Measurements from ENCODE around the gene BMAL1. TPM values are rescaled to one million over a fixed set of nuclear protein-coding genes. Genes with fewer than 3 reads are reported as not detected.

The BMAL1 gene
- total RNA-seq, 1 donor, result 89.9 TPM

GRCh38 chr11:13348305-13348704, 70.7 kb downstream of the BMAL1 start:
- Histone ChIP-seq H3K4me3 (ENCODE audit: low read length) (no peak overlapping the region), H3K27me3 (ENCODE audit: insufficient read depth, low read length) (no peaks in the 10 kb centered on the region), H3K9me3 (ENCODE audit: low read depth, low read length) (no peaks in the 10 kb centered on the region), H3K4me1 (ENCODE audit: insufficient read depth, low read length) (peaks cover 18% of the 10 kb centered on the region)

DNA sequence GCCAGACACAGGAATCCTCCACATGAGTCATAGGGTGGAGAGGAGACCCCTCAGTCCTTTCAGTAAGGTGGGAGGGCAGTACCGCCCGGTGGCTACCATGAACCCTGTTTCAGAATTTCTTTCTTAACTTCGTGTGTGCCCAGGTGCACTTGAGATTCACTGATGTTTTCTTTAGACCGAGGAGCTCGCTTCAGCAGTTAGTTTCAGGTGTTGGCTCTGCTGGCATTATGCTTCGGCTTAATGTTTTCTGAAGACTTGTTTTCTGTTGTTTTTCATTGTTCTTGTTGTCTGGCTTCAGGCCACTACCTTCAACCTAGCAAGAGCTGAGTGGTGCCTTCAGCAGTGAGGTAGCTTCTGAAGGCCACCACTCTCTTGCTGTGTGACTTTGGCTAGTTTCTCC, 71.5 kb downstream of the BMAL1 start:
- no peaks in the 10 kb centered on the region for H3K9me3 ChIP-seq (ENCODE audit: low read depth, low read length)
- H3K4me3 ChIP-seq (ENCODE audit: low read length), result no peak overlapping the region
- H3K4me1 ChIP-seq (ENCODE audit: insufficient read depth, low read length), result peaks cover 18% of the 10 kb centered on the region
- H3K27me3 ChIP-seq (ENCODE audit: insufficient read depth, low read length), result no peaks in the 10 kb centered on the region

- Histone ChIP-seq H3K9me3 (ENCODE audit: low read depth, low read length) (no peaks in the 10 kb centered on the region), H3K27me3 (ENCODE audit: insufficient read depth, low read length) (no peaks in the 10 kb centered on the region), H3K4me3 (ENCODE audit: low read length) (no peak overlapping the region), H3K4me1 (ENCODE audit: insufficient read depth, low read length) (peaks cover 18% of the 10 kb centered on the region)
Measured at GRCh38 chr11:13349581-13349980, 72.0 kb downstream of the BMAL1 start.

DNA sequence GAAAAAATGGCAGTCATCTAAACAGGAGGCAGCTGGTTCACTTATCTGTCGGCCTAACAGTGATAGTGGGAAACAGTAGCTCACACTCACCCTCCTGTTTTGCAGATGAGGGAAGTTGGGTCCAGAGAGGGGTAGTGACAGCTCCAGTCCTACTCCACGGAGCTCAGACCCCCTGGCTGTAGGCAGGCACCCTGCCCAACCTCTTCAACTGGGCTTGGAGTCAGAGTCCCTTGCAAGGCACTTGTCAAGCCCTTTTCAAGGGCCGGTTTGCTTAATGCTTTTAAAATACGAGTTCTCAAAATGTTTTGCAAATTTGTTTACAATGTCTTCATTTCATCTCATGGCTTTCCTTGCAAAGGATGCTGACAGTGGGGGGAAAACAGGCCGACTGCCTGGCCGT, 75.1 kb downstream of the BMAL1 start:
- Histone ChIP-seq H3K4me3 (ENCODE audit: low read length) (no peak overlapping the region), H3K27me3 (ENCODE audit: insufficient read depth, low read length) (no peaks in the 10 kb centered on the region), H3K9me3 (ENCODE audit: low read depth, low read length) (no peaks in the 10 kb centered on the region), H3K4me1 (ENCODE audit: insufficient read depth, low read length) (peaks cover 10% of the 10 kb centered on the region)

DNA sequence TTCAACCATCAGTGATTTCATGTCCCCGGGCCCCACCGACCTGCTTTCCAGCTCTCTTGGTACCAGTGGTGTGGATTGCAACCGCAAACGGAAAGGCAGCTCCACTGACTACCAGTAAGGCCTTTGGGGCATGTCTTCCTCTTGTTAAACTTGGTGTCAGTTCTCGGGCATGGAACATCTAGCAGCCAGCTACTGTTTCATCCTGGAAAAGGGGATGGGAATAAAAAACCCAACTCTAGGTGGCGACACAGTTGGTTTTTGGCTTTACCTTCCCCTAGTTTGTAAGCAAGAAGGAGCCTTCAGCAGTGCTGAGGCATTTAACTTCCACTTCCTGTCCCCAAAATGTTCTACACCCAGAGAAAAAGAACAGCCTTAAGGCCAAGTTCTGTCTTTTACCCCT, 76.7 kb downstream of the BMAL1 start:
- H3K4me3 ChIP-seq (ENCODE audit: low read length), result no peak overlapping the region
- no peaks in the 10 kb centered on the region for H3K4me1 ChIP-seq (ENCODE audit: insufficient read depth, low read length)
- no peaks in the 10 kb centered on the region for H3K9me3 ChIP-seq (ENCODE audit: low read depth, low read length)

DNA sequence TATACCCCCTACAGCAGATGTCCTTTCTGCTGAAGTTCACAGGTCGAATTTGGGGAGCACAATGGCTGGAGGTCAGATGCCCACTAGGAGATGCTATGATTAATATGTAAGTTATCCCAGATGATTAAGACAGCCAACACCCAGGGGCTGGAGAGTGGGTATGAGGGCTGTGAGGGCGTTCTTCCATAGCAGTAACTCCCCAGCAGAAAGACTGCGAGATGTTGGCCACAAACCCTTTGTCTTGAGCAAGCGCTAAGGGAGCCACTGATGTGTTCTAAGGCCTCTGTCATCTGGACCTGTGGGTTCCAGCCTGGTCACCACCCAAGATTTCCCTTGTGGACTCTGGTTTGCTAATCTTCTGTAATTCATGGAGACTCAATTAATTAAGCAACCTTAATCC, 77.6 kb downstream of the BMAL1 start:
- Histone ChIP-seq H3K9me3 (ENCODE audit: low read depth, low read length) (no peaks in the 10 kb centered on the region), H3K4me1 (ENCODE audit: insufficient read depth, low read length) (no peaks in the 10 kb centered on the region), H3K27me3 (ENCODE audit: insufficient read depth, low read length) (no peaks in the 10 kb centered on the region), H3K4me3 (ENCODE audit: low read length) (no peak overlapping the region)

More for the DNA sequence above, 76.7 kb downstream of the BMAL1 start:
- no peaks in the 10 kb centered on the region for H3K27me3 ChIP-seq (ENCODE audit: insufficient read depth, low read length)

GRCh38 chr11:13357232-13357631, 79.6 kb downstream of the BMAL1 start:
- H3K4me3 ChIP-seq (ENCODE audit: low read length), result no peak overlapping the region
- H3K27me3 ChIP-seq (ENCODE audit: insufficient read depth, low read length), result no peaks in the 10 kb centered on the region
- H3K4me1 ChIP-seq (ENCODE audit: insufficient read depth, low read length), result no peaks in the 10 kb centered on the region
- no peaks in the 10 kb centered on the region for H3K9me3 ChIP-seq (ENCODE audit: low read depth, low read length)

DNA sequence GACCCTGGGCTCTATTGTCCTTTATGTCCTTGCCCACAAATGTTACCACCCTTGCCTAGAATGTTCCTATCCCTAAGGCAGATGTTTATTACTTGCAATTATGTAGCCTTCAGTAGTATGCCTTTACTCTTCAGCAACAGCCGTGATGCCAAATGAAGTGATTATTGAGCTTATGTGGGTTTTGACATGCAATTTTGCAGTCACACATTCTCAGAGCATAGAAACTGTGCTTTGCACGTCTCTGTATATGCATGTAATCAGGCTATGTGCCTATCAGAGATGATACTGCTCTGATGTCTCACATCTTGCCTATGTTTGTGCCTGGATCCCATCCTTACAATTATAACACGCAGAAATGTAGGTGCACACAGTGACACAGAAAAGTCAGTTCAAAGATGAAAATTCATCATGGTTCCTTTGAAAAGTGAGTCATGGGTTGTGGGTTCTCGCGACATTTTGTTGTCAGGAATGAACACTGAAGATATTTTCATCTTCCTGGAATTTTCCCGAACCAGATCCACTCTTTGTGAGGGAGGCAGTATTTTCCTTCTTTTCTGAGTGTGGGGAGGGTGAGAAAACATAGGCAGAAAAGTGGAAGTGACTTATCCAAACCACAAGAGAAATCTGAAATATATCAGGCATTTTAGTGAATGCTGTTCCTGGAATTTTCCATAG, 81.1 kb downstream of the BMAL1 start:
- Histone ChIP-seq H3K27me3 (ENCODE audit: insufficient read depth, low read length) (no peaks in the 10 kb centered on the region), H3K4me1 (ENCODE audit: insufficient read depth, low read length) (no peaks in the 10 kb centered on the region), H3K9me3 (ENCODE audit: low read depth, low read length) (no peaks in the 10 kb centered on the region), H3K4me3 (ENCODE audit: low read length) (no peak overlapping the region)

DNA sequence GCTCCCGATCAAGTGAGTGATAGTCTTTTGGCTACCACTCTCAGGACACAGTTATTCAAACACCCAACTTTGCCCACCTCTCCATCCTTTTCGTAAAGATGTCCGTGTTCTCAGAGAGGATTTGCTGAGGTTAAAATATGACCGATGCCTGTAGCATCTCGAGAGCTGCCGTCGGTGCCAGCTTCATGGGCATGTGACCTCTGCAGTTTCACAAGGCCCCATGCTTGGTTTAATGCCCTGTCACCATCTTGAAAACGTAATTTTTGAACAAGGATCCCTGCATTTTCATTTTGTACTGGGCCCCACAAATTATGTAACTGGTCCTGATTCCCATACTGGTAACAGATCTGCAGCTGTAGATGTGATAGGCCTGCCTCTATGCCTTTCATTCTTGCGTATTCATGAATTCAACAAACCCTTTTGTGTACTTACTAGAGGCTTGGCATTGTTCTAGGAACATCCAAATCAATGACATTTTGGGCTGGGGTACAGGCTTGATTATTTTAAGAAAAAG, 85.1 kb downstream of the BMAL1 start:
- Histone ChIP-seq H3K27me3 (ENCODE audit: insufficient read depth, low read length) (no peaks in the 10 kb centered on the region), H3K4me3 (ENCODE audit: low read length) (no peak overlapping the region), H3K4me1 (ENCODE audit: insufficient read depth, low read length) (no peaks in the 10 kb centered on the region), H3K9me3 (ENCODE audit: low read depth, low read length) (no peaks in the 10 kb centered on the region)

DNA sequence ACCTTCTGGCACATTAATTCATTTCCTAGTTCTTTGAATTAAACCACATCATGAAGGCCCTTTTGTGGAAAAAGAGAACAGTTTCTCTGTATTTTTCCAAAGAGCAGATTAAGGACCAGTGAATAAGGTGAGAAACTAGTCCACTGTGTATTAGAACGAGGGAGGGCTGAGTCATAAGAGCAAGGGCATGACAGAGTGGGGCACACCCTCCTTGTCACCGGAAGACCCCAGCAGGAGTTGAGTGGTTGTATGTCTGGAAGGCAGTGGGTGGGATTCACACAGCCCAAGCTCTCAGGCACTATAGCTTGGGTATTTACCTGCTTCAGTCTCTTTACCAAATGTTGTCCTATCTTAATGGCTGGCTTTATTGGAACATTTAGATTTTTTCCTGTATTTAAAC, 86.8 kb downstream of the BMAL1 start:
- H3K4me3 ChIP-seq (ENCODE audit: low read length), result no peak overlapping the region
- H3K27me3 ChIP-seq (ENCODE audit: insufficient read depth, low read length), result no peaks in the 10 kb centered on the region
- no peaks in the 10 kb centered on the region for H3K4me1 ChIP-seq (ENCODE audit: insufficient read depth, low read length)
- H3K9me3 ChIP-seq (ENCODE audit: low read depth, low read length), result no peaks in the 10 kb centered on the region

DNA sequence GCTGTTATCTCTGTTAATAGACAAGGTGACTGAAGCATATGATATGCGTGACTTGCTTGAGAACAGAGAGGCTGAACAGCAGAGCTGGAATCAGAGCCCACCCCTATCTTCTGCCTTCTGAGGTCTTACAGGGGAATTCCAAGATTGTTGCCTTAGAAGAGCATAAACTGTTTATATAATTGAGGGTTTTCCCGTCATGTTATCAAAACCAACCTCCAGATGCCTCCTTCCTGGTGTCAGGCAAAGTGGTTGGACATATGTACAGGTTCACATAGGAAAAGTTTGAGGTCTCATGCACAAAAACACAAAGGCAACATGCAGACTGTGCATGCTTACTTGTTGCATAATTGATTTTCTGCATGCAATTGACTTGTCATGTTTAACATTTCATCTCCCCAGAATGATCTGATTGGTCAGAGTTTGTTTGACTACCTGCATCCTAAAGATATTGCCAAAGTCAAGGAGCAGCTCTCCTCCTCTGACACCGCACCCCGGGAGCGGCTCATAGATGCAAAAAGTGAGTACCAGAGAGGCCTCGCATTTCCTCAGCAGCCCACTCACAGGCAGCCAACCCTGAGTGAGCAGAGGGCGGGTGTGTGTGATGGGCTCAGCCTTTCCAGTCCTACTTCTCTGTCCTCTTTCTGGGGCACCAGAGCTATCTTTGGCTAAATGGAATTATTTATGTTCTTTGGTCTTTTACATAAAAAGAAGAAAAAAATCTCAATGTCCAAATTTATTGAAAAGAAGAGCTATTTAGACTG, 88.9 kb downstream of the BMAL1 start:
- Histone ChIP-seq H3K9me3 (ENCODE audit: low read depth, low read length) (no peaks in the 10 kb centered on the region), H3K4me1 (ENCODE audit: insufficient read depth, low read length) (no peaks in the 10 kb centered on the region), H3K4me3 (ENCODE audit: low read length) (no peak overlapping the region), H3K27me3 (ENCODE audit: insufficient read depth, low read length) (no peaks in the 10 kb centered on the region)

- H3K4me1 ChIP-seq (ENCODE audit: insufficient read depth, low read length), result no peaks in the 10 kb centered on the region
- H3K27me3 ChIP-seq (ENCODE audit: insufficient read depth, low read length), result no peaks in the 10 kb centered on the region
- no peak overlapping the region for H3K4me3 ChIP-seq (ENCODE audit: low read length)
- H3K9me3 ChIP-seq (ENCODE audit: low read depth, low read length), result no peaks in the 10 kb centered on the region
Measured at GRCh38 chr11:13367115-13367514, 89.5 kb downstream of the BMAL1 start.

DNA sequence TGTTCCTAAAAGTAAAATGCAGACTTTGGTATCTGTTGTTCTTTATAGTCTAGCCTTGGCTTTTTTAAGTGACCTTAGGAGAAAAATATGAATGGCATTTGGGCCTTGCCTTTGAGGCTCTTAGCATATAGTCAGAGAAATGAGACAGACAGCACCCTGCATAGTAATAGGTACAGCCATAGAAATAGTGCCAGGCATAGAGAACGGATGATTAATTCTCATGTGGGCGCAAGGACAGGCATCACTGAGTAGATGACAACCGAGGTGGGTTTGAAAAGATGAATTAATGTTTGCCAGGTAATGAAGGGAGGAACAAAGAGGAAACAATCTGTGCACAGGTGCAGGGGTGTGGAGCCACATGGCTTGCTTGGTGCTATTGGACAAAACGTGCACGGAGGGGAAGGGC, 90.5 kb downstream of the BMAL1 start:
- H3K27me3 ChIP-seq (ENCODE audit: insufficient read depth, low read length), result no peaks in the 10 kb centered on the region
- no peak overlapping the region for H3K4me3 ChIP-seq (ENCODE audit: low read length)
- H3K4me1 ChIP-seq (ENCODE audit: insufficient read depth, low read length), result no peaks in the 10 kb centered on the region
- no peaks in the 10 kb centered on the region for H3K9me3 ChIP-seq (ENCODE audit: low read depth, low read length)

- no peaks in the 10 kb centered on the region for H3K27me3 ChIP-seq (ENCODE audit: insufficient read depth, low read length)
- no peaks in the 10 kb centered on the region for H3K4me1 ChIP-seq (ENCODE audit: insufficient read depth, low read length)
- no peaks in the 10 kb centered on the region for H3K9me3 ChIP-seq (ENCODE audit: low read depth, low read length)
- H3K4me3 ChIP-seq (ENCODE audit: low read length), result no peak overlapping the region
Measured at GRCh38 chr11:13373216-13373615, 95.6 kb downstream of the BMAL1 start.

DNA sequence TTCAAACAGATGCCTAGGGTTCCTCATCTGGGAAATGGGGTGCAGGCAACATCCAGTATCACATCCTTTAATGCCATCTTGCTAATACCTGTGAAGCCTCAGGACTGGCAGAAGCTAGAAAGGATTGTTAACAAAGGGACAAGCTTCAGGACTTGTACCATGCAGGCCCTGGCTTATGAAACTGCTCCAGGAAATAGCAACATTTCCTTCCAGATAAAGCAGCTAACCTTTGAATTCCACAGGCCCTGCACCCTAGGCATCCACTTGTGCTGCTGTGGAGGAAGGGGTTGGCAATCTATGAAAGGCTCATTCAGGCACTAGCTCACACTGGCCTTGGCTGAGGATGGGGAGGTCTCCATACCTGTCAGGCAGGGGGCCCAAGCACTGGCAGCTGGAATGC, 98.2 kb downstream of the BMAL1 start:
- H3K4me1 ChIP-seq (ENCODE audit: insufficient read depth, low read length), result no peaks in the 10 kb centered on the region
- no peaks in the 10 kb centered on the region for H3K9me3 ChIP-seq (ENCODE audit: low read depth, low read length)
- H3K4me3 ChIP-seq (ENCODE audit: low read length), result no peak overlapping the region
- H3K27me3 ChIP-seq (ENCODE audit: insufficient read depth, low read length), result no peaks in the 10 kb centered on the region

- H3K9me3 ChIP-seq (ENCODE audit: low read depth, low read length), result no peaks in the 10 kb centered on the region
- H3K27me3 ChIP-seq (ENCODE audit: insufficient read depth, low read length), result no peaks in the 10 kb centered on the region
- no peaks in the 10 kb centered on the region for H3K4me1 ChIP-seq (ENCODE audit: insufficient read depth, low read length)
- no peak overlapping the region for H3K4me3 ChIP-seq (ENCODE audit: low read length)
Measured at GRCh38 chr11:13376402-13376801, 98.8 kb downstream of the BMAL1 start.
